ENCODE results near the gene MYBPHL. TPM values are rescaled to one million over a fixed set of nuclear protein-coding genes. Genes with fewer than 3 reads are reported as not detected.

Gene MYBPHL
- total RNA-seq, 1 donor from 2014 or later, result 3.6 TPM

- intact Hi-C loops (cut with DNase I), result no loop called here
- ATAC-seq (peak; percentile 59), DNase-seq (peak; percentile 66)
- no peaks in the 10 kb centered on the region for H3K9me3 ChIP-seq
- H3K27me3 ChIP-seq, result no peaks in the 10 kb centered on the region
- peaks cover 84% of the 10 kb centered on the region for H3K36me3 ChIP-seq
- H3K4me3 ChIP-seq, result no peak overlapping the region
- peaks cover 15% of the 10 kb centered on the region for H3K4me1 ChIP-seq
- TF ChIP-seq CTCF (IDR thresholded peaks at IDR 0.05), result no peak
- H3K27ac ChIP-seq, result no peak overlapping the region
These were observed 40.7 kb upstream of the MYBPHL start for GRCh38 chr1:109347511-109347910.

- DNase-seq, result no peak
- Histone ChIP-seq H3K27ac (no peak overlapping the region), H3K36me3 (peaks cover 98% of the 10 kb centered on the region), H3K9me3 (no peaks in the 10 kb centered on the region), H3K4me1 (peaks cover 11% of the 10 kb centered on the region), H3K4me3 (no peak overlapping the region), H3K27me3 (no peaks in the 10 kb centered on the region)
- TF ChIP-seq CTCF (IDR thresholded peaks at IDR 0.05), result no peak
- intact Hi-C loops (cut with DNase I), result no loop called here
- ATAC-seq, result no peak
These were observed 35.4 kb upstream of the MYBPHL start for GRCh38 chr1:109341944-109342930.

GRCh38 chr1:109338608-109339007 lies 31.8 kb upstream of the MYBPHL start:
- intact Hi-C loops (cut with DNase I), result no loop called here
- no peak for TF ChIP-seq CTCF (IDR thresholded peaks at IDR 0.05)

GRCh38 chr1:109338091-109338490 lies 31.3 kb upstream of the MYBPHL start:
- Histone ChIP-seq H3K4me1 (peaks cover 11% of the 10 kb centered on the region), H3K27me3 (no peaks in the 10 kb centered on the region), H3K36me3 (peaks cover 97% of the 10 kb centered on the region), H3K4me3 (no peak overlapping the region), H3K27ac (no peak overlapping the region), H3K9me3 (no peaks in the 10 kb centered on the region)
- intact Hi-C loops (cut with DNase I), result no loop called here
- no peak for DNase-seq
- ATAC-seq, result no peak
- no peak for TF ChIP-seq CTCF (IDR thresholded peaks at IDR 0.05)

More at GRCh38 chr1:109338608-109339007, 31.8 kb upstream of the MYBPHL start:
- Histone ChIP-seq H3K9me3 (no peaks in the 10 kb centered on the region), H3K27me3 (no peaks in the 10 kb centered on the region), H3K27ac (no peak overlapping the region), H3K36me3 (peaks cover 97% of the 10 kb centered on the region), H3K4me3 (no peak overlapping the region), H3K4me1 (peaks cover 11% of the 10 kb centered on the region)
- DNase-seq (no peak), ATAC-seq (no peak)

- Histone ChIP-seq H3K27ac (no peak overlapping the region), H3K4me3 (no peak overlapping the region), H3K36me3 (peaks cover 83% of the 10 kb centered on the region), H3K27me3 (no peaks in the 10 kb centered on the region), H3K9me3 (peaks cover 10% of the 10 kb centered on the region), H3K4me1 (no peaks in the 10 kb centered on the region)
- DNase-seq, result no peak
- ATAC-seq, result no peak
- no peak for TF ChIP-seq CTCF (IDR thresholded peaks at IDR 0.05)
- intact Hi-C loops (cut with DNase I), result no loop called here
These were observed 28.3 kb upstream of the MYBPHL start for GRCh38 chr1:109335091-109335490.
